Upper lobe of left lung (tissue), 4 donors: Measurements from ENCODE around the gene ERI3.

Experiments
- CTCF ChIP-seq, 6 experiments: fragments of 450-650 bp in 4 of 6; fragments of 200-600 bp in 2 of 6; sonication (generic) in 2 of 6; IDR thresholded peaks; one replicate each; pipeline ENCODE4 v1.5.1; 2016 to 2019; ENCODE audit warnings: antibody characterized with exemption in 6 of 6
- EP300 ChIP-seq, 4 donors: sonication (generic); formaldehyde crosslinking; IDR thresholded peaks; one replicate each; pipeline ENCODE4 v1.5.1; 2017; ENCODE audit warnings: antibody characterized with exemption in 4 of 4, control low read depth in 2 of 4
- POLR2A ChIP-seq, 4 donors: fragments of 450-650 bp; IDR thresholded peaks; one replicate each; pipeline ENCODE4 v1.5.1; 2016 to 2017; ENCODE audit warnings: antibody characterized with exemption in 4 of 4, mild to moderate bottlenecking in 2 of 4
- POLR2AphosphoS5 ChIP-seq, 2 donors: sonication (generic); formaldehyde crosslinking; IDR thresholded peaks; one replicate each; pipeline ENCODE4 v1.5.1; 2017; ENCODE audit warnings: antibody characterized with exemption in 2 of 2

GRCh38 chr1:44220001-44220751 is 134.9 kb downstream of the ERI3 start:
- TF ChIP-seq CTCF (IDR thresholded peaks at IDR 0.05) (no peak), POLR2A (IDR thresholded peaks at IDR 0.05) (no peak), POLR2AphosphoS5 (IDR thresholded peaks at IDR 0.05) (no peak), EP300 (IDR thresholded peaks at IDR 0.05) (no peak)
